Embryonic facial prominence (tissue), 1 donor: Measurements from ENCODE around the gene SPTAN1.
"Not testable (repeated sequence)": the region's sequence is repeated elsewhere in the genome, so short reads cannot be mapped to it uniquely, and the experiment has no call there.

Experiments
- DNase-seq: peaks from one replicate; pipeline ENCODE4 v3.0.0-alpha.2; 2016; ENCODE audit errors: extremely low spot score

Gene SPTAN1

GRCh38 chr9:128632486-128632885, 80.1 kb downstream of the SPTAN1 start:
- DNase-seq: no peak

GRCh38 chr9:128633057-128633456, 80.7 kb downstream of the SPTAN1 start:
- DNase-seq: no peak

GRCh38 chr9:128633601-128634000, 81.2 kb downstream of the SPTAN1 start:
- no peak for DNase-seq

- no peak for DNase-seq
Observed at GRCh38 chr9:128634111-128634510, 81.7 kb downstream of the SPTAN1 start.

GRCh38 chr9:128634651-128635262, 82.4 kb downstream of the SPTAN1 start:
- DNase-seq: no peak

- DNase-seq: no peak
Observed at GRCh38 chr9:128635266-128636023, 83.1 kb downstream of the SPTAN1 start.

- DNase-seq: no peak
Observed at GRCh38 chr9:128636024-128636390, 83.6 kb downstream of the SPTAN1 start.

GRCh38 chr9:128636556-128637530, 84.5 kb downstream of the SPTAN1 start:
- no peak for DNase-seq

GRCh38 chr9:128637656-128638055, 85.3 kb downstream of the SPTAN1 start:
- DNase-seq: no peak

- DNase-seq: no peak
Observed at GRCh38 chr9:128638580-128638979, 86.2 kb downstream of the SPTAN1 start.

GRCh38 chr9:128640603-128641002, 88.2 kb downstream of the SPTAN1 start:
- DNase-seq: no peak

GRCh38 chr9:128642675-128643245, 90.4 kb downstream of the SPTAN1 start:
- no peak for DNase-seq

GRCh38 chr9:128643519-128644300, 91.3 kb downstream of the SPTAN1 start:
- no peak for DNase-seq

GRCh38 chr9:128648206-128648605, 95.8 kb downstream of the SPTAN1 start:
- DNase-seq: not testable (repeated sequence)

- no peak for DNase-seq
Observed at GRCh38 chr9:128651798-128652197, 99.4 kb downstream of the SPTAN1 start.

- DNase-seq: no peak
Observed at GRCh38 chr9:128653908-128654307, 101.5 kb downstream of the SPTAN1 start.

GRCh38 chr9:128654481-128654880, 102.1 kb downstream of the SPTAN1 start:
- no peak for DNase-seq

- DNase-seq: peak; percentile 84
Observed at GRCh38 chr9:128656416-128657343, 104.3 kb downstream of the SPTAN1 start, which contains the start of gene DYNC2I2. Gene DYNC2I2 (minus strand): TSS chr9:128656847. CDS start chr9:128656726, 121 bp downstream.

GRCh38 chr9:128657344-128657704, 104.9 kb downstream of the SPTAN1 start:
- DNase-seq: no peak

GRCh38 chr9:128657796-128658195, 105.4 kb downstream of the SPTAN1 start:
- DNase-seq: no peak
